ENCODE measurements around the gene TGFBRAP1.
"Not testable (repeated sequence)": the region's sequence is repeated elsewhere in the genome, so short reads cannot be mapped to it uniquely, and the experiment has no call there.

TGFBRAP1 gene

DNA sequence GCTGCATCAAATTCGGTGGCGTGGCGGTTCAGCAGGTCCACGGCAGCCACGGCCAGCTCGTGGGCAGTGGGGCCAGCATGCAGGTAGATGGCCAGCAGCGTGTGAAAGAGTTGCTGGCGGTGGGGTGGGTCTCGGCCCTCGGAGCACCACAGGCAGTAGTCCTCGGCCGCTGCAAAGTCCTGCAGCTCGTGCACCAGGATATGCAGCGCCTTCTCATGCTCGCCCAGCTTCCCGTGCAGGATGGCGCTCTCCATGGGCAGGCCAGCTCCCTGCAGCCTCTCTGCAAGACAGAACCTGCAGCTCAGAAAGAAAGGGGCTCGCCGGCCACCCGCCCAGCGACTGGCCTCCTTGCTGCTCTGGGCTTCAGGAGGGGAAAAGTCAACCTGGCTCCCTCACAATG is 60.1 kb downstream of the TGFBRAP1 start:
- no peak for DNase-seq

DNA sequence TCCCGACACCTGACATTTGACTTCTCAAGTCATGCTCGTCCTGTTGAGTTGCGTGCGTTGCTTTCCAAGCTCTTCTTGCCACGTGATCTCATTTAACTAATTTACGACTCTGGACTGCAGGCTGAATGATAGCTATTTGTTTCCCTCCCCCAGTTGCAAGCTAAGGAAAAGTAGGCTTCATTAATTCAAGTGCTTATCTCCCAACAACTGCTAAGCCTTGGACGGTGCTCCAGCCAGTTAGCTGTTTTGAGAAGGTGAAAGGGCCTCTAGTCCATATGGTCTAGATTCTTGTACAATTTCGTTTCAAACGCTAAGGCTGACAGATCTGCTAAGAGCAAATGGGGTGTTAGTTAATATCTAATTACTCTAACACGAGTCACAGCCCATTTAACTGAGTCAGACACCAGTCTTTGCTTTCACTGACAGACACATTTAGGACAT is 66.9 kb downstream of the TGFBRAP1 start:
- no peak for DNase-seq

DNA sequence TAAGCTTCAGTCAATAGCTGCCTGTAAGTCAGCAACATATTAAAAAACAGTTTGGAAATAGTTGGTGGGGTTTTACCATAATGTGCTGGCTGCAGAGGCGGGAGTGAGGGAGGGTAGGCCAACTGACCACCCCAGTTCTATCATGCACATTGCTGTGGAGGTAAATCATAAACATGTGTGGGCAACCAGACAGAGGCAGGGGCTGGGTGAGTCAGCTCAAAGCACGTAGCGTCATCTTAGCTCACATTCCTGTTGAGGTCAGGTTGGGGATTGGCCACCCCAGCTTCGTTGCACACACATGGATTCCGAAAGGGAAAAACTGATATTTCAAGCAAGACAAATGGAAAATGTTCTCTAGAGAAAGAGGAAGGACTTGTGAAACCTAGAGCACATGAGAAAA is 68.5 kb downstream of the TGFBRAP1 start:
- peak; percentile 81 for DNase-seq

- DNase-seq = no peak
Observed at GRCh38 chr2:105258835-105259350, 70.6 kb downstream of the TGFBRAP1 start.

DNA sequence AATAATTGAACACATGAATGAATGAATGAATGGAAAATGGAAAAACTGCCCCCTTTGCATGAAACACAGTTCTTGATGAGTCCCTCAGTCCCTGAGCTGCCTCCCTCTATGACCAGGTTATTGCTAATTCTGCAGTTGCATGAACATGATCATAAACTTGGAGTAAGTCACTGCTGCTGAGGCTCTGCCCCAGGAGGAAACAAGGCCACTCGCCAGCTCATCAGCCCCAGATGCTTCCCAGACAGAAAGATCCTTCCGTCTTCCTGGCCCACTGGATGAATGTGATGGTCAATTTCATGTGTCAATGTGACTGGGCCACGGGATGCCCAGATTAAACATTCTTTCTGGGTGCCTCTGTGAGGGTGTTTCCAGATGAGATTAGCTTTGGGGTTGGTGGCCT is 71.6 kb downstream of the TGFBRAP1 start:
- no peak for DNase-seq

DNA sequence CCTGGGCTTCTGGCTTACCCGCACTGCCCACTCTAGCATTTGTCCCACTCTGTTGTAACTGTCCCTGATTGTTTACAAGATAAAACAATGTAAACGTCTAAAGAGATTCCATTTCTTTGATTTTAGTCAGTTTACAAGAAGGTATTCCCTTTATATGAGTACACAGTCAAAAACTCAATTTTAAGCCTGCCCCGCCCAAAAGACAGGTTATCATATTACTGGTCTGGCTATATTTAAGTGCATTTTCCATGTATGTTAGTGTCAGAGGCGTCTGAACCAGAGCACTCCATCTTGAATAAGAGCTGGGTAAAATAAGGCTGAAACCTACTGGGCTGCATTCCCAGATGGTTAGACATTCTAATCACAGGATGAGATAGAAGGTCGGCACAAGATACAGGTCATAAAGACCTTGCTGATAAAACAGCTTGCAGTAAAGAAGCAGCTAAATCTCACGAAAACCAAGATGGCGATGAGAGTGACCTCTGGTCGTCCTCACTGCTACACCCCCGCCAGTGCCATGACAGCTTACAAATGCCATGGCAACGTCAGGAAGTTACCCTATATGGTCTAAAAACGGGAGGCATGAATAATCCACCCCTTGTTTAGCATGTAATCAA is 73.0 kb downstream of the TGFBRAP1 start:
- no peak for DNase-seq

DNA sequence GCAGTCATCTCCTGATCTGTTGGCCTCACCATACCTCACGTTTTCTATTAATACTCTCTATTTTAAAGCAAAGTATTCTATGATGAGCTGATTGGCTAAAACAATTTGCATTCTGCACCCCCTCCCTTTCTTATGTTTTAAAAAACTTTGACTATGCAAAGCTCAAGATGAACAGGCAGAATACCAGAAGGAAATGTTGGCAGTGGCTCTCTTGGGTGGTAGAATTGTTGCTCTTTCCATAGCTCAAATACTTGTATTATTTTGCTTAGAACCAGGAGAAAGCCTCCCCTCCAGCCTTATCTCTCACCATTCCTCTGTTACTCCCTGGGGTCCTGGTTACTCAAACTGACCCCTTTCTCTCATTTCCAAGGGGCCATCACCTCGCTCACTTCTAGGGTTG is 73.6 kb downstream of the TGFBRAP1 start:
- DNase-seq = no peak

- DNase-seq = no peak
Observed at GRCh38 chr2:105254531-105255210, 74.9 kb downstream of the TGFBRAP1 start.

- no peak for DNase-seq
Observed at GRCh38 chr2:105252271-105252670, 77.3 kb downstream of the TGFBRAP1 start.

DNA sequence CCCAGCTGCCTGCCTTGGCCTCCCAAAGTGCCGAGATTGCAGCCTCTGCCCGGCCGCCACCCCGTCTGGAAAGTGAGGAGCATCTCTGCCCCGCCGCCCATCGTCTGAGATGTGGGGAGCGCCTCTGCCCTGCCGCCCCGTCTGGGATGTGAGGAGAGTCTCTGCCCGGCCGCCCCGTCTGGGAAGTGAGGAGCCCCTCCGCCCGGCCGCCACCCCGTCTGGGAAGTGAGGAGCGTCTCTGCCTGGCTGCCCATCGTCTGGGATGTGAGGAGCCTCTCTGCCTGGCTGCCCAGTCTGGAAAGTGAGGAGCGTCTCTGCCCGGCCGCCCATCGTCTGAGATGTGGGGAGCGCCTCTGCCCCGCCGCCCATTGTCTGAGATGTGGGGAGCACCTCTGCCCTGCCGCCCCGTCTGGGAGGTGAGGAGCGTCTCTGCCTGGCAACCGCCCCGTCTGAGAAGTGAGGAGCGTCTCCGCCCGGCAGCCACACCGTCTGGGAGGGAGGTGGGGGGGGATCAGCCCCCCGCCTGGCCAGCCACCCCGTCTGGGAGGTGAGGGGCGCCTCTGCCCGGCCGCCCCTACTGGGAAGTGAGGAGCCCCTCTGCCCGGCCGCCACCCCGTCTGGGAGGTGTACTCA is 78.4 kb downstream of the TGFBRAP1 start:
- DNase-seq = not testable (repeated sequence)

DNA sequence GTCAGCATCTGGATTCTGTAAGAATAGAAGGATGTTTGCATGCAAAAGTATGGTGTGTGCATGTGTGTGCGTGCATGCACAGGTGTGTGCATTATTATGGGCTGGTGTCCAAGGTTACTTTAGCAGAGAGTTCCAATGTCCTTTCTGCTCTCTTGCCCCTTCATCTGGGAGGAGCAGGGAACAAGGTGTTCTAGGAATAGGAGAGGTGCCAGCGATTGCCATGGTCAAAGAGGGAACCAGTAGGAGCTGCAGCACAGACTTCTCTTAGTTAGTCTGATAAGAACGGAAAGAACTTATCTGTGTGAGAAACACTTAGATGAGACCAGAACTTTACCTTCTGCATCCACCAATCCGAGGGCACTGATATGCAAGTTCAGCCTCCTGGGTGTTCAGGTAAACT is 79.6 kb downstream of the TGFBRAP1 start:
- DNase-seq = no peak

GRCh38 chr2:105249181-105249580 is 80.4 kb downstream of the TGFBRAP1 start:
- no peak for DNase-seq

- DNase-seq = no peak
Observed at GRCh38 chr2:105248316-105249070, 81.0 kb downstream of the TGFBRAP1 start.

GRCh38 chr2:105244451-105244850 is 85.1 kb downstream of the TGFBRAP1 start:
- DNase-seq = no peak

DNA sequence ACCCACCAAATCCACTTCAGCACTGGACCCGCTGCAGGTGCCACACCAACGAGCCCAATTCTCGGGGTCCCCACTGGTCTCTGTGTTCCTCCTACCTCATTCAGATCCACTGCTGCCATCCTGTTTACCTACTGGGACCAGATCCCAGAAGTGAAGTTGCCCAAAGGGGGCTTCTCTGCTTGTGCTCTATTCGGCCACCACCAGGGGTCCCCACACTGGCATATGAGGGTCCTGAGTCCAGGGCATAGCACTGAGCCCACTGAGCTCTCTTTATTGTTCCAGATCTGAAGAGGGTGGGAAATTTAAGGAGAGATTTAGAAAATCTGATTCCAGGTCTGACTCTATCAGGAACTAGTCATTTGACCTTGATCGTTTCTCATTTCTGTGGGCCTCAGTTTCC is 85.6 kb downstream of the TGFBRAP1 start:
- no peak for DNase-seq

DNA sequence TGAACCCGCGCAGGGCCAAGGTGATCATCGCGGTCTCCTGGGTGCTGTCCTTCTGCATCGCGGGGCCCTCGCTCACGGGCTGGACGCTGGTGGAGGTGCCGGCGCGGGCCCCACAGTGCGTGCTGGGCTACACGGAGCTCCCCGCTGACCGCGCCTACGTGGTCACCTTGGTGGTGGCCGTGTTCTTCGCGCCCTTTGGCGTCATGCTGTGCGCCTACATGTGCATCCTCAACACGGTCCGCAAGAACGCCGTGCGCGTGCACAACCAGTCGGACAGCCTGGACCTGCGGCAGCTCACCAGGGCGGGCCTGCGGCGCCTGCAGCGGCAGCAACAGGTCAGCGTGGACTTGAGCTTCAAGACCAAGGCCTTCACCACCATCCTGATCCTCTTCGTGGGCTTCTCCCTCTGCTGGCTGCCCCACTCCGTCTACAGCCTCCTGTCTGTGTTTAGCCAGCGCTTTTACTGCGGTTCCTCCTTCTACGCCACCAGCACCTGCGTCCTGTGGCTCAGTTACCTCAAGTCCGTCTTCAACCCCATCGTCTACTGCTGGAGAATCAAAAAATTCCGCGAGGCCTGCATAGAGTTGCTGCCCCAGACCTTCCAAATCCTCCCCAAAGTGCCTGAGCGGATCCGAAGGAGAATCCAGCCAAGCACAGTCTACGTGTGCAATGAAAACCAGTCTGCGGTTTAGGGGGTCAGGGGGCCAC is 87.1 kb downstream of the TGFBRAP1 start:
- no peak for DNase-seq

- DNase-seq = no peak
Observed at GRCh38 chr2:105241443-105241842, 88.1 kb downstream of the TGFBRAP1 start, which contains the start of gene GPR45. Gene GPR45, plus strand, starts transcription at chr2:105241743. Its CDS starts 116 bp downstream, at chr2:105241859.

DNA sequence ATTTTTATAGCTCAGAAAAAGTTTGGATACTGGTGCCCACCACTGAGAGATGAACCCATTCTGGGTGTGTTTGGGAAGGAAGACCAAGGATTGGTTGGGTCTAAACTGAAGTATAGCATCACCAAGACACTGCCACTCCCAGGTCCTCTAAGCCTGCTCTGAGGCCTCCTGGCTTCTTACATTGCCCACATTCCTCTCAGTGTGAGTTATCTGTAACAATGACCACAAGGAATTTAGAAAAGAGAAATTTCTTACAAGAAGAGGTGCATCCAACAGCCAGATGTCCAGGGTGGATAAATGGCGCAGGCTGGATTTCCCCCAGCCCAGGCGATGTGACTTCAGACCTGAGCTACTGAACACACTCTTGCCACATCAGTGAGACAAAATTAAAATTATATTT is 89.6 kb downstream of the TGFBRAP1 start:
- peak; percentile 78 for DNase-seq

DNA sequence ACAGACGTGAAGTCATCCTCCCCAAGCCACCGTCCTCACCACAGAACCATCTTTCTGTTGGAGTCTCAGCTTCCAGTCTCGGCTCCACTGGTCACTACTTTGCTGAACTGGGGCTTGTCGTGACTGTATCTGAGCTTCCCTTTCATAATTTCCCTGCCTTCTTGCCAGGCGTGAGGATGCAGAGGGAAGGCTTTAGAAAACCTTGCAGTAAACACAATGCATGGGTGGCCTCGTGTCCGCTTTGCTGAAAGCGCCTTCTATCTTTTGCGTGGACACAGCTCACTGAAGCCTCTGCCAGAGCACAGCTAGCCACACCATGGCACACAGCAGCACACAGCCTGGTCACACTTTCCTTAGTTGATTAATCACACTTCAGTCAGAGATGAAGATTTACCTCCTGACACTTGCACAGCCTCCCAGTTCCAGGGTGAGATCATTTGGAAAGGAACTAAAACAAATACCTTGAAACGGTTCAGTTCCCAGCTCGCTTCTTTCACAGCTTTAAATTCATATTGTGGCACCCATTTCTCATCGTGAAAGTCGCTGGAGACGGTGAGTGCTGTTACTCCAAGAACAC is 90.8 kb downstream of the TGFBRAP1 start:
- no peak for DNase-seq

DNA sequence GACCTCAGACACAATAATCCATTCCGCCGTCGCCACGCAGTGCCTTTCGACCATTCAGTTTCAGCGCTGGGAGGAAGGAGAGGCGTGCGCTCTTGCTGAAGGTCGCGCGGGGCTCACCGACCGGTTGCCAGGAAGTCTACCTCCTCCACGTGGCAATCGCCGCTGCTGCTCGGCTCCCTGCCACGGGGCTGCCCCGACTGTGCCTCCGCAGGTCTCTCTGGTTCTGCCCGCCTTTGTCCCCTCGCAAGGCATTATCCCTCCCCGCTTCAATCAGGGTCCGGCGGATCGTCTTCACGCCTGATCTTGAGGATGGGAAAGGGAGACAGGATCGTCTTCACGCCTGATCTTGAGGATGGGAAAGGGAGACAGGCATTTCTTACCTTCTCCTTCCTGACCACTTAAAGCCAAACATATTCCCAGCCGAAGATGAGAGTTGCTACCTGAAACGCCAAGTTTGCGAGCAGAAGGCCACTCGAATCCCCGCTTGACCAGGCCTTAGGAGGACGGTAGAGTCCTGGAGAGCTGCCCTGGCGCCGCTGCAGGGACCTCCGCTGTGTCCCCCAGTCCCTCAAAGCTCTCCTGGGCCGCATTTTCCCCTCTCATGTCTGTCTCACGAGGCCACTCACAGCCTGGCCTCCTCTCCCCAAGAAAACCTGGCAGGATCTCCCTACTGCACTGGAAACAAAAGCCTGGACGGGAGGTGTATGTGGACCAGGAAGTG is 92.3 kb downstream of the TGFBRAP1 start:
- DNase-seq = no peak

- no peak for DNase-seq
Observed at GRCh38 chr2:105236060-105236424, 93.5 kb downstream of the TGFBRAP1 start.

All from amniotic stem cell (primary cell).